Measurements from ENCODE around the gene DIS3L2. TPM values are rescaled to one million over a fixed set of nuclear protein-coding genes. Genes with fewer than 3 reads are reported as not detected.

DIS3L2 gene
- total RNA-seq, 3 donors from 2014 or later (not counting 1 experiment from before 2014, with no cell fraction given) = 56.4 to 63.6 (median 59.4) TPM

- no peaks in the 10 kb centered on the region for H3K36me3 ChIP-seq (ENCODE audit: control insufficient read depth, insufficient read depth, low read length)
- H3K9me3 Mint-ChIP-seq = no peaks in the 10 kb centered on the region
- no peaks in the 10 kb centered on the region for H3K36me3 Mint-ChIP-seq
- H3K9me3 ChIP-seq (ENCODE audit: control insufficient read depth, insufficient read depth, low read length) = no peaks in the 10 kb centered on the region
- H3K4me3 Mint-ChIP-seq = no peak overlapping the region
- intact Hi-C loops (cut with micrococcal nuclease) = no loop called here
- no peak for DNase-seq
- no peaks in the 10 kb centered on the region for H3K27me3 Mint-ChIP-seq (ENCODE audit: low read depth in 2 of 2)
- H3K27ac ChIP-seq (ENCODE audit: low read length) = no peak overlapping the region
- no peak overlapping the region for H3K4me3 ChIP-seq (ENCODE audit: low read length)
- TF ChIP-seq CTCF (IDR thresholded peaks at IDR 0.05) = no peak
- ATAC-seq = no peak
- H3K4me1 ChIP-seq (ENCODE audit: control insufficient read depth, insufficient read depth, low read length) = no peaks in the 10 kb centered on the region
- peaks cover 15 to 24% of the 10 kb centered on the region in 2 donors for H3K4me1 Mint-ChIP-seq
- 97% methylated on average over 2 of the region's 4 CpGs for WGBS (ENCODE audit: insufficient coverage)
- H3K27ac Mint-ChIP-seq = no peak overlapping the region
- H3K27me3 ChIP-seq (ENCODE audit: control insufficient read depth, insufficient read depth, low read length) = no peaks in the 10 kb centered on the region
Measured at GRCh38 chr2:232009639-232010274, 48.2 kb downstream of the DIS3L2 start.

GRCh38 chr2:232013701-232014353 is 52.3 kb downstream of the DIS3L2 start:
- no peak for TF ChIP-seq CTCF (IDR thresholded peaks at IDR 0.05)
- Histone ChIP-seq H3K9me3 (ENCODE audit: control insufficient read depth, insufficient read depth, low read length) (no peaks in the 10 kb centered on the region), H3K27ac (ENCODE audit: low read length) (no peak overlapping the region), H3K4me3 (ENCODE audit: low read length) (no peak overlapping the region), H3K27me3 (ENCODE audit: control insufficient read depth, insufficient read depth, low read length) (no peaks in the 10 kb centered on the region), H3K4me1 (ENCODE audit: control insufficient read depth, insufficient read depth, low read length) (no peaks in the 10 kb centered on the region), H3K36me3 (ENCODE audit: control insufficient read depth, insufficient read depth, low read length) (peaks cover 19% of the 10 kb centered on the region)
- no peak overlapping the region for H3K4me3 Mint-ChIP-seq
- no peaks in the 10 kb centered on the region for H3K36me3 Mint-ChIP-seq
- WGBS (ENCODE audit: insufficient coverage) = 41% methylated on average over 3 of the region's 3 CpGs
- DNase-seq = no peak
- H3K27me3 Mint-ChIP-seq (ENCODE audit: low read depth in 2 of 2) = no peaks in the 10 kb centered on the region
- no peak for ATAC-seq
- H3K4me1 Mint-ChIP-seq = peaks cover 6 to 9% of the 10 kb centered on the region in 2 donors
- H3K27ac Mint-ChIP-seq = no peak overlapping the region
- no peaks in the 10 kb centered on the region for H3K9me3 Mint-ChIP-seq
- intact Hi-C loops (cut with micrococcal nuclease) = no loop called here

- Histone ChIP-seq H3K27me3 (ENCODE audit: control insufficient read depth, insufficient read depth, low read length) (no peaks in the 10 kb centered on the region), H3K9me3 (ENCODE audit: control insufficient read depth, insufficient read depth, low read length) (no peaks in the 10 kb centered on the region), H3K36me3 (ENCODE audit: control insufficient read depth, insufficient read depth, low read length) (peaks cover 19% of the 10 kb centered on the region), H3K4me1 (ENCODE audit: control insufficient read depth, insufficient read depth, low read length) (no peaks in the 10 kb centered on the region), H3K4me3 (ENCODE audit: low read length) (no peak overlapping the region), H3K27ac (ENCODE audit: low read length) (no peak overlapping the region)
- Mint-ChIP-seq H3K27me3 (ENCODE audit: low read depth in 2 of 2) (no peaks in the 10 kb centered on the region), H3K9me3 (no peaks in the 10 kb centered on the region), H3K27ac (no peak overlapping the region), H3K4me3 (no peak overlapping the region), H3K4me1 (peaks cover 0 to 9% of the 10 kb centered on the region in 2 donors), H3K36me3 (no peaks in the 10 kb centered on the region)
- DNase-seq (no peak), ATAC-seq (no peak)
- intact Hi-C loops (cut with micrococcal nuclease) = no loop called here
- over 99% methylated on average over 4 of the region's 4 CpGs for WGBS (ENCODE audit: insufficient coverage)
- no peak for TF ChIP-seq CTCF (IDR thresholded peaks at IDR 0.05)
Measured at GRCh38 chr2:232014681-232015080, 53.2 kb downstream of the DIS3L2 start.
